ENCODE measurements around the gene CPED1. TPM values are rescaled to one million over a fixed set of nuclear protein-coding genes. Genes with fewer than 3 reads are reported as not detected.

Gene CPED1
- total and polyA plus RNA-seq, 2 experiments from 2014 or later: 0.17 to 0.47 TPM

- TF ChIP-seq ZNF462 (CRISPR knock-in tag; IDR thresholded peaks at IDR 0.05): no peak
Measured at GRCh38 chr7:121069346-121070100, 81.0 kb downstream of the CPED1 start (continued).

- Mint-ChIP-seq H3K27me3 (ENCODE audit: insufficient read depth, low read depth, poor library complexity) (no peaks in the 10 kb centered on the region), H3K4me1 (peaks cover 7% of the 10 kb centered on the region; the same call in 2 of the 3 replicates), H3K9me3 (no peaks in the 10 kb centered on the region), H3K36me3 (ENCODE audit: low read depth) (no peaks in the 10 kb centered on the region), H3K27ac (no peak overlapping the region), H3K4me3 (no peak overlapping the region)
- DNase-seq (ENCODE audit: low spot score) (no peak), ATAC-seq (no peak)
- H3K79me2 ChIP-seq (replicated peaks; ENCODE audit: insufficient read depth): no peaks in the 10 kb centered on the region
- H4K20me1 ChIP-seq (replicated peaks; ENCODE audit: insufficient read depth): no peaks in the 10 kb centered on the region
- peaks cover 9% of the 10 kb centered on the region for H3K9me2 ChIP-seq (ENCODE audit: insufficient read depth)
- no peaks in the 10 kb centered on the region for H3K27me3 ChIP-seq (ENCODE audit: insufficient read depth)
- no peak overlapping the region for H3K27ac ChIP-seq (ENCODE audit: low read depth)
- H3F3A ChIP-seq (replicated peaks; ENCODE audit: low read depth): no peaks in the 10 kb centered on the region
- TF ChIP-seq JUNB (IDR thresholded peaks at IDR 0.05; ENCODE audit: unreplicated experiment) (no peak), CTCF (conservative IDR thresholded peaks at IDR 0.05; ENCODE audit: low read depth in 2 of 2) (no peak), ZNF331 (CRISPR knock-in tag; IDR thresholded peaks at IDR 0.05; ENCODE audit: low read depth) (no peak), STAT1 (IDR thresholded peaks at IDR 0.05; ENCODE audit: unreplicated experiment) (no peak), ZNF462 (CRISPR knock-in tag; IDR thresholded peaks at IDR 0.05) (no peak)
- no peak overlapping the region for H3K4me3 ChIP-seq
- no peak overlapping the region for H3K4me2 ChIP-seq
- peaks cover 6% of the 10 kb centered on the region; the same call in 1 of the 2 replicates for H3K4me1 ChIP-seq (ENCODE audit: insufficient read depth)
- H2AFZ ChIP-seq: no peak overlapping the region
- no peaks in the 10 kb centered on the region for H3K36me3 ChIP-seq (ENCODE audit: insufficient read depth)
Measured at GRCh38 chr7:121071132-121071531, 82.6 kb downstream of the CPED1 start.

Data from GM23338 (cell line).